Kidney (tissue), 14 donors: Measurements from ENCODE around the gene SSC5D. TPM values are rescaled to one million over a fixed set of nuclear protein-coding genes. Genes with fewer than 3 reads are reported as not detected.

Source experiments
- DNase-seq, 5 donors: peaks; one replicate each; pipeline ENCODE4 v3.0.0-alpha.2; 2013 to 2020
- FAIRE-seq: peaks from 2 replicates; lab custom pipeline; 2012; peaks lifted over from hg19 to GRCh38; lab: Jason Lieb, UNC
- H3K27ac ChIP-seq, 2 donors: one replicate each; pipeline ENCODE4 v1.7.0; 2013; ENCODE audit warnings: low read depth in 2 of 2, low read length in 2 of 2, inconsistent platforms in 1 of 2
- H3K27me3 ChIP-seq: one replicate; pipeline ENCODE4 v1.7.1; 2013; ENCODE audit warnings: low read length, inconsistent platforms; ENCODE audit not compliant: control insufficient read depth, insufficient read depth
- H3K36me3 ChIP-seq, 3 donors: one replicate each; pipeline versions ENCODE4 v1.7.0 to v1.7.1; 2013; ENCODE audit warnings: low read length in 3 of 3, control low read depth in 1 of 3, inconsistent platforms in 1 of 3; ENCODE audit not compliant: insufficient read depth in 3 of 3, control insufficient read depth in 2 of 3
- H3K4me1 ChIP-seq, 3 donors: one replicate each; pipeline versions ENCODE4 v1.7.0 to v1.7.1; 2013; ENCODE audit warnings: low read length in 3 of 3, inconsistent platforms in 1 of 3, low read depth in 1 of 3; ENCODE audit not compliant: control insufficient read depth in 2 of 3, insufficient read depth in 2 of 3
- H3K4me3 ChIP-seq, 3 donors: one replicate each; pipeline versions ENCODE4 v1.7.0 to v1.8.1; 2013; ENCODE audit warnings: low read length in 3 of 3, control low read depth in 1 of 3, inconsistent platforms in 1 of 3
- H3K9ac ChIP-seq, 3 donors: one replicate each; pipeline versions ENCODE4 v1.7.0 to v1.7.1; 2013; ENCODE audit warnings: low read length in 3 of 3, control low read depth in 1 of 3, inconsistent platforms in 1 of 3
- H3K9me3 ChIP-seq, 3 donors: one replicate each; pipeline versions ENCODE4 v1.7.0 to v1.7.1; 2013; ENCODE audit warnings: low read length in 3 of 3, control low read depth in 1 of 3, inconsistent platforms in 1 of 3; ENCODE audit not compliant: control insufficient read depth in 2 of 3, insufficient read depth in 1 of 3
- CTCF ChIP-seq: IDR thresholded peaks from 3 replicates; pipeline ENCODE4 v1.5.1; 2012; ENCODE audit warnings: mild to moderate bottlenecking, moderate library complexity, borderline replicate concordance; ENCODE audit not compliant: insufficient read depth; ENCODE audit errors: extremely low read depth
- intact Hi-C: fragments of 100-400 bp; cut with DNase I; formaldehyde crosslinking; loops from one replicate; pipeline ENCODE4 v1.11.1; 2022
- polyA plus RNA-seq: library from polyadenylated mRNA; stranded (reverse); fragments of 350-450 nt; fragmentation: Illumina TruSeq; extraction: RNeasy Lipid Tissue Mini Kit (QIAGEN cat#74804); gene quantifications from one replicate; pipeline ENCODE4 v1.2.3, GENCODE V29; 2014; ENCODE audit warnings: low read depth, low replicate concordance; ENCODE audit not compliant: insufficient read depth
- total RNA-seq: library from RNA; stranded (reverse); fragmentation: NEBNext Ultra II Directional; extraction: Animal tissue kit (Norgen Biotek cat#: 25700); gene quantifications from one replicate; pipeline ENCODE4 v1.2.1, GENCODE V29; 2021
- donor health status: control.
- donor health status: control.
- donor health status: control.
- donor health status: control.
- donor health status: control.
- donor health status: DM: yes; HTN: yes; CAD: no.
- donor health status: Normal renal cell carcinoma (clear cell type).

SSC5D gene
- total and polyA plus RNA-seq, 2 donors from 2014 or later: 2.2 to 9.4 TPM

GRCh38 chr19:55491546-55492360 is 3.5 kb downstream of the SSC5D start:
- FAIRE-seq (no peak), DNase-seq (no peak)
- Histone ChIP-seq H3K27me3 (no peaks in the 10 kb centered on the region), H3K36me3 (no peaks in the 10 kb centered on the region), H3K9ac (no peak overlapping the region), H3K4me3 (no peak overlapping the region), H3K27ac (no peak overlapping the region), H3K4me1 (peaks cover 0 to 10% (median 4%) of the 10 kb centered on the region in 3 donors), H3K9me3 (no peaks in the 10 kb centered on the region)
- intact Hi-C loops: no loop called here
- no peak for TF ChIP-seq CTCF

GRCh38 chr19:55492362-55492944 is 4.2 kb downstream of the SSC5D start:
- H3K4me1 ChIP-seq: peaks cover 0 to 4% (median 0%) of the 10 kb centered on the region in 3 donors
- no peak overlapping the region for H3K27ac ChIP-seq
- DNase-seq (no peak), FAIRE-seq (no peak)
- H3K9me3 ChIP-seq: no peaks in the 10 kb centered on the region
- TF ChIP-seq CTCF: no peak
- intact Hi-C loops: no loop called here
- H3K27me3 ChIP-seq: no peaks in the 10 kb centered on the region
- H3K36me3 ChIP-seq: no peaks in the 10 kb centered on the region
- H3K4me3 ChIP-seq: no peak overlapping the region
- H3K9ac ChIP-seq: no peak overlapping the region

- no peaks in the 10 kb centered on the region for H3K9me3 ChIP-seq
- H3K4me3 ChIP-seq: no peak overlapping the region
- FAIRE-seq (no peak), DNase-seq (peak in 1 of 5 donors; percentile 62)
- H3K36me3 ChIP-seq: no peaks in the 10 kb centered on the region
- peak overlapping the region; percentile 57 to 60 for H3K27ac ChIP-seq
- no peaks in the 10 kb centered on the region for H3K4me1 ChIP-seq
- no peak for TF ChIP-seq CTCF
- no peak overlapping the region for H3K9ac ChIP-seq
- H3K27me3 ChIP-seq: no peaks in the 10 kb centered on the region
- intact Hi-C loops: no loop called here
Measured at GRCh38 chr19:55493052-55493644, 4.9 kb downstream of the SSC5D start.
